Fibroblast of villous mesenchyme (primary cell): ENCODE measurements around the gene B3GNT9. TPM values are rescaled to one million over a fixed set of nuclear protein-coding genes. Genes with fewer than 3 reads are reported as not detected.

Experiments
- DNase-seq: peaks from one replicate; pipeline ENCODE4 v3.0.0-alpha.2; 2010; ENCODE audit warnings: low read depth
- H3K4me3 ChIP-seq: 2 replicates; pipeline ENCODE4 v1.5.1; 2011; ENCODE audit warnings: low read depth, mild to moderate bottlenecking, low read length
- CTCF ChIP-seq: IDR thresholded peaks from 2 replicates; pipeline ENCODE4 v1.5.1; 2012; ENCODE audit warnings: low read depth, mild to moderate bottlenecking, low read length; ENCODE audit not compliant: insufficient read depth
- total RNA-seq: library from RNA; depleted of rRNA; stranded (reverse); fragments of >200 nt; gene quantifications from 2 replicates; pipeline ENCODE4 v1.2.3, GENCODE V29; 2012

Gene B3GNT9
- total RNA-seq, 1 donor: 41.9 TPM

GRCh38 chr16:67191411-67191994, 40.7 kb upstream of the B3GNT9 start:
- H3K4me3 ChIP-seq: peak overlapping the region; percentile 51
- TF ChIP-seq CTCF: no peak
- no peak for DNase-seq

GRCh38 chr16:67190448-67191399, 39.9 kb upstream of the B3GNT9 start:
- no peak for TF ChIP-seq CTCF
- peak; percentile 77 for DNase-seq
- H3K4me3 ChIP-seq: no peak overlapping the region

GRCh38 chr16:67190041-67190440, 39.2 kb upstream of the B3GNT9 start, which contains the start of gene EXOC3L1:
Gene EXOC3L1 (minus strand): TSS chr16:67190136. CDS start chr16:67189676, 460 bp downstream.
- H3K4me3 ChIP-seq: no peak within 1 kb of the TSS
- TF ChIP-seq CTCF: no peak
- no peak for DNase-seq

GRCh38 chr16:67188798-67189197, 38.0 kb upstream of the B3GNT9 start:
- DNase-seq: no peak
- TF ChIP-seq CTCF: no peak

GRCh38 chr16:67188323-67188722, 37.5 kb upstream of the B3GNT9 start:
- no peak for TF ChIP-seq CTCF
- no peak overlapping the region for H3K4me3 ChIP-seq
- DNase-seq: no peak

More at GRCh38 chr16:67188798-67189197, 38.0 kb upstream of the B3GNT9 start:
- no peak overlapping the region for H3K4me3 ChIP-seq

- no peak for TF ChIP-seq CTCF
- DNase-seq: no peak
- no peak overlapping the region for H3K4me3 ChIP-seq
These were observed 36.5 kb upstream of the B3GNT9 start for GRCh38 chr16:67187175-67187890.
